H9 (cell line): ENCODE data around the gene MC1R. TPM values are rescaled to one million over a fixed set of nuclear protein-coding genes. Genes with fewer than 3 reads are reported as not detected.
A peak's percentile ranks its signal among the peaks of the same experiment; 100 is the strongest.

Source experiments
- DNase-seq: peaks from one replicate; pipeline ENCODE4 v3.0.0-alpha.2; 2017
- H2AFZ ChIP-seq: one replicate; pipeline ENCODE4 v1.6.1; 2013; ENCODE audit warnings: mild to moderate bottlenecking, low read length, control low read depth, moderate library complexity
- H2AK5ac ChIP-seq: 2 replicates; pipeline ENCODE4 v1.6.1; 2013; ENCODE audit warnings: low read length, control low read depth, mixed read lengths; ENCODE audit not compliant: insufficient read length
- H2BK120ac ChIP-seq: one replicate; pipeline ENCODE4 v1.6.1; 2013; ENCODE audit warnings: low read depth, mild to moderate bottlenecking, low read length, control low read depth, inconsistent platforms; ENCODE audit not compliant: poor library complexity, severe bottlenecking
- H2BK12ac ChIP-seq: 2 replicates; pipeline ENCODE4 v1.6.1; 2013; ENCODE audit warnings: low read length, control low read depth, mixed read lengths, low read depth; ENCODE audit not compliant: insufficient read length
- H2BK15ac ChIP-seq: 2 replicates; pipeline ENCODE4 v1.6.1; 2013; ENCODE audit warnings: low read depth, low read length, control low read depth
- H2BK20ac ChIP-seq: one replicate; pipeline ENCODE4 v1.6.1; 2013; ENCODE audit warnings: low read depth, mild to moderate bottlenecking, low read length, control low read depth, inconsistent platforms; ENCODE audit not compliant: poor library complexity, severe bottlenecking
- H2BK5ac ChIP-seq: 2 replicates; pipeline ENCODE4 v1.6.1; 2013; ENCODE audit warnings: low read length, control low read depth, mixed read lengths; ENCODE audit not compliant: insufficient read length
- H3K14ac ChIP-seq: 2 replicates; pipeline ENCODE4 v1.6.1; 2013; ENCODE audit warnings: low read length, control low read depth; ENCODE audit not compliant: insufficient read depth
- H3K18ac ChIP-seq: 2 replicates; pipeline ENCODE4 v1.6.1; 2013; ENCODE audit warnings: low read depth, mild to moderate bottlenecking, mixed read lengths, low read length, control low read depth; ENCODE audit not compliant: insufficient read length
- H3K23ac ChIP-seq: 2 replicates; pipeline ENCODE4 v1.6.1; 2013; ENCODE audit warnings: low read length, control low read depth, mixed read lengths, low read depth; ENCODE audit not compliant: insufficient read length
- H3K23me2 ChIP-seq: 2 replicates; pipeline ENCODE4 v1.6.1; 2013; ENCODE audit warnings: low read depth, mild to moderate bottlenecking, mixed read lengths, low read length, control low read depth; ENCODE audit not compliant: insufficient read length, poor library complexity, severe bottlenecking
- H3K27ac ChIP-seq: 2 replicates; pipeline ENCODE4 v1.5.1; 2013; ENCODE audit warnings: low read length, control low read depth, mixed read lengths, low read depth; ENCODE audit not compliant: insufficient read length
- H3K27me3 ChIP-seq: 2 replicates; pipeline ENCODE4 v1.6.1; 2013; ENCODE audit warnings: low read length, control low read depth, inconsistent platforms; ENCODE audit not compliant: insufficient read depth
- H3K4ac ChIP-seq: 2 replicates; pipeline ENCODE4 v1.6.1; 2013; ENCODE audit warnings: low read depth, mild to moderate bottlenecking, control low read depth, inconsistent platforms, low read length, moderate library complexity
- H3K4me1 ChIP-seq: 2 replicates; pipeline ENCODE4 v1.6.1; 2013; ENCODE audit warnings: low read length, control low read depth, inconsistent platforms; ENCODE audit not compliant: insufficient read depth
- H3K4me2 ChIP-seq: 2 replicates; pipeline ENCODE4 v1.6.1; 2013; ENCODE audit warnings: low read length, control low read depth, mixed read lengths; ENCODE audit not compliant: insufficient read length, insufficient read depth
- H3K56ac ChIP-seq: 2 replicates; pipeline ENCODE4 v1.6.1; 2013; ENCODE audit warnings: low read depth, mild to moderate bottlenecking, mixed read lengths, low read length, control low read depth; ENCODE audit not compliant: insufficient read length
- H3K79me1 ChIP-seq: 2 replicates; pipeline ENCODE4 v1.6.1; 2013; ENCODE audit warnings: low read depth, mild to moderate bottlenecking, moderate library complexity, low read length, control low read depth, inconsistent platforms; ENCODE audit not compliant: insufficient read depth, poor library complexity, severe bottlenecking
- H3K79me2 ChIP-seq: 2 replicates; pipeline ENCODE4 v1.6.1; 2013; ENCODE audit warnings: low read length, control low read depth, inconsistent platforms; ENCODE audit not compliant: insufficient read depth
- H3K9ac ChIP-seq: 2 replicates; pipeline ENCODE4 v1.6.1; 2013; ENCODE audit warnings: low read length, control low read depth, mixed read lengths; ENCODE audit not compliant: insufficient read length; ENCODE audit errors: extremely low read depth
- H3K9me3 ChIP-seq: one replicate; pipeline ENCODE4 v1.6.1; 2013; ENCODE audit warnings: low read depth, low read length, inconsistent platforms; ENCODE audit not compliant: control insufficient read depth
- H3T11ph ChIP-seq: one replicate; pipeline ENCODE4 v1.6.1; 2013; ENCODE audit warnings: mild to moderate bottlenecking, low read length, control low read depth, inconsistent platforms
- H4K20me1 ChIP-seq: one replicate; pipeline ENCODE4 v1.6.1; 2013; ENCODE audit not compliant: control insufficient read depth, insufficient read length, insufficient read depth
- H4K5ac ChIP-seq: 2 replicates; pipeline ENCODE4 v1.6.1; 2013; ENCODE audit warnings: low read depth, mild to moderate bottlenecking, mixed read lengths, low read length, control low read depth; ENCODE audit not compliant: insufficient read length
- H4K8ac ChIP-seq: replicated peaks from 2 replicates; pipeline ENCODE4 v1.6.1; 2013; ENCODE audit warnings: low read length, control low read depth, mixed read lengths, low read depth; ENCODE audit not compliant: insufficient read length
- H4K91ac ChIP-seq: 2 replicates; pipeline ENCODE4 v1.6.1; 2013; ENCODE audit warnings: low read depth, mild to moderate bottlenecking, moderate library complexity, mixed read lengths, low read length, control low read depth; ENCODE audit not compliant: insufficient read length
- H3K27ac Mint-ChIP-seq, 3 experiments: 2 replicates in 2 of 3; 3 replicates in 1 of 3; pipeline ENCODE4 v1.8.0; 2020 to 2021; ENCODE audit warnings: mixed read lengths in 3 of 3, mild to moderate bottlenecking in 1 of 3, moderate library complexity in 1 of 3
- H3K27me3 Mint-ChIP-seq: 2 replicates; pipeline ENCODE4 v1.8.0; 2021; ENCODE audit warnings: low read depth, mild to moderate bottlenecking, moderate library complexity, mixed read lengths
- H3K36me3 Mint-ChIP-seq, 3 experiments: 2 replicates in 2 of 3; 3 replicates in 1 of 3; pipeline ENCODE4 v1.8.0; 2020 to 2021; ENCODE audit warnings: low read depth in 3 of 3, mixed read lengths in 3 of 3; ENCODE audit not compliant: insufficient read depth in 1 of 3
- H3K4me1 Mint-ChIP-seq, 2 experiments: 2 replicates each; pipeline ENCODE4 v1.8.0; 2020; ENCODE audit warnings: mixed read lengths in 2 of 2
- H3K4me3 Mint-ChIP-seq, 2 experiments: 2 replicates in 1 of 2; 3 replicates in 1 of 2; pipeline ENCODE4 v1.8.0; 2020 to 2021; ENCODE audit warnings: mild to moderate bottlenecking in 2 of 2, mixed read lengths in 2 of 2, moderate library complexity in 1 of 2
- H3K9me3 Mint-ChIP-seq, 2 experiments: 2 replicates in 1 of 2; 3 replicates in 1 of 2; pipeline ENCODE4 v1.8.0; 2020; ENCODE audit warnings: mild to moderate bottlenecking in 2 of 2, mixed read lengths in 2 of 2, moderate library complexity in 1 of 2
- CTCF ChIP-seq: fragments of 200-600 bp; sonication (generic); conservative IDR thresholded peaks from 3 replicates; pipeline ENCODE4 v1.8.0; 2021; ENCODE audit warnings: antibody characterized with exemption, mild to moderate bottlenecking
- WGBS: extraction: QIAGEN DNeasy Blood & Tissue Kit; methylation state at CpG from one replicate; pipeline ENCODE4 v1.1.7; 2013; ENCODE audit warnings: missing lambda C conversion rate, low lambda C conversion rate, mixed read lengths; ENCODE audit not compliant: insufficient read length; ENCODE audit errors: extremely low coverage; 5-methylcytosine and 5-hydroxymethylcytosine counted together
- total RNA-seq: library from RNA; stranded (reverse); gene quantifications from 2 replicates; pipeline ENCODE4 v1.2.1, GENCODE V29; 2021

MC1R gene
- total RNA-seq, 1 experiment from 2014 or later: 4.7 TPM

- H3K9ac ChIP-seq: no peak overlapping the region
- H3K79me1 ChIP-seq: no peaks in the 10 kb centered on the region
- H3K4me1 ChIP-seq: no peaks in the 10 kb centered on the region
- WGBS: no CpG with 5 or more reads among the region's 40 CpGs
- H2AFZ ChIP-seq: no peak overlapping the region
- no peak overlapping the region for H2BK20ac ChIP-seq
- no peak overlapping the region for H2BK120ac ChIP-seq
- no peak overlapping the region for H2BK5ac ChIP-seq
- DNase-seq: no peak
- no peak overlapping the region for H3K4me2 ChIP-seq
- no peak overlapping the region for H3K27ac ChIP-seq
- no peak overlapping the region for H4K91ac ChIP-seq
- Mint-ChIP-seq H3K27me3 (peaks cover 18% of the 10 kb centered on the region), H3K27ac (peak overlapping the region in 2 of 3 experiments; percentile 48 to 66; a peak in 4 of 7 replicates), H3K36me3 (peaks cover 6 to 17% (median 9%) of the 10 kb centered on the region in 3 experiments; a peak in 6 of 7 replicates), H3K4me1 (peaks cover 10 to 16% of the 10 kb centered on the region in 2 experiments), H3K9me3 (no peaks in the 10 kb centered on the region; a peak in 1 of 5 replicates), H3K4me3 (no peak overlapping the region)
- no peaks in the 10 kb centered on the region for H3K9me3 ChIP-seq
- H3K14ac ChIP-seq: no peak overlapping the region
- H3K27me3 ChIP-seq: no peaks in the 10 kb centered on the region
- H3K23me2 ChIP-seq: peaks cover 8% of the 10 kb centered on the region
- H3K23ac ChIP-seq: no peak overlapping the region
- H3K79me2 ChIP-seq: no peaks in the 10 kb centered on the region
- H2BK12ac ChIP-seq: no peak overlapping the region
- no peak overlapping the region for H3K18ac ChIP-seq
- H3K56ac ChIP-seq: no peak overlapping the region
- H3K4ac ChIP-seq: no peak overlapping the region
- H4K5ac ChIP-seq: no peak overlapping the region
- no peak overlapping the region for H4K8ac ChIP-seq
- H2AK5ac ChIP-seq: no peak overlapping the region
- H2BK15ac ChIP-seq: no peak overlapping the region
- no peak for TF ChIP-seq CTCF
- no peaks in the 10 kb centered on the region for H4K20me1 ChIP-seq
- H3T11ph ChIP-seq: no peak overlapping the region
These were observed 3.1 kb upstream of the MC1R start for GRCh38 chr16:89915303-89916232.
